HG03442 (cell line): ENCODE measurements around the gene ZNF672.
"Not testable (repeated sequence)": the region's sequence is repeated elsewhere in the genome, so short reads cannot be mapped to it uniquely, and the experiment has no call there.

Source experiments
- ATAC-seq: cut with Tn5 transposase; IDR thresholded peaks from one replicate; pipeline ENCODE4 v1.9.1; 2021; ENCODE audit warnings: mild to moderate bottlenecking, moderate library complexity; ENCODE audit not compliant: unreplicated experiment

ZNF672 gene

GRCh38 chr1:248812736-248813425 lies 25.1 kb upstream of the ZNF672 start:
- ATAC-seq = no peak

DNA sequence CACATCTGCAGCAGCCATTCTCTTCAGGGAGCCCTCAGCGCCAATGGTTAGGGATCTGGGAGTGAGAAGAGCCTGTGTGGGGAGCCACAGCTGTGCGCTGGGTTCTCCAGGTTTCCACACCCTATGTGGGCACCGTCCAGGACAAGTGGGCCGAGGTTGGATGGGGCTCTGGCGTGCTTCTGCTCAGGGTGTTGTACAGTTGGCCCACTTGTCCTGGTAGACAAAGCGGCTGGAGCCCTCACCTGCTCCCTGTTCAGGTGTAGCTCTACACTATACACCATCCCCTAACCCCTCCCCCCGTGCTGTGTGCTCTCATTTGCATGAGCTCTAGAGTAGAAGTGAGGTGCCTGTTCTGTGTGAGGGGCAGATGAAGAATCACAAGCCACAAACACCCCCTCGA lies 24.5 kb upstream of the ZNF672 start:
- ATAC-seq = no peak

- ATAC-seq = no peak
Observed at GRCh38 chr1:248814351-248814750, 23.7 kb upstream of the ZNF672 start.

GRCh38 chr1:248815407-248816034 lies 22.5 kb upstream of the ZNF672 start:
- ATAC-seq = no peak

DNA sequence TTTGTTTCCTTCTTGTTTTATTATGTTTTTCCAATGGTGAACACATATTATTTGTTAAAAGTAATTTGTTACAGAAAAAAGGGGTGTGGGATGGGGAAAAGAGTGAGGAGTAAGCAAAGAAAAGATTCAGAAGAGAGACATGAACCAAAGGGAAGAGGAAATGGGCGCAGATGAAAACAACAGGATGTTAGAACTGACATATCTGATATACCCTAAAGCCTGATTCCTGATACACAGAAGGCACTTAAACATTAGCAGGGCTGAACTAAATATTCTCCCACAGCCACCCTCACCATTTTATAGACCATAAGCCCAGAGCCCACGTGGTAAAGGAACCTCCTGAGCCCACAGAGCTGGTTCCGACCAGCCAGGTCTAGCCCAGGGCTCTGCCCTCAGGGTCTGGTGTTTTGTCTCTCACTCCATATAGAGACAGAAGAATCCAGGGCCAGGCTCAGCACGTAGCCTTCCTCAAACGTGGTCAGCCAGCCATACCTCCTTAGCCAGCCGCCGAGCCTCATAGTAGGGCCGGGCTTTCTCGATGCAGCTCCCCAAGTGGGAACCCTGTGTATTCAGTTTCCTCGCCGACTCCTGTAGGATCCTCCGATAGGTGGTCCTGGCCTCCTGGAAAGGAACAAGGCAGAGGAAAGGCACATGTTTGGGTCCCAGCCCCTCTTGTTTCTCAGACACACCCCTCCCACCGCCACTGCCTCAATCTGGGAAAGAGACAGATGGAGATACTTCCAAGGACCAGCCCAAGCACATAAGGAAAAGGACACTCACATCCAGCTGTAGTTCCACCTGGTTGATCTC lies 21.8 kb upstream of the ZNF672 start:
- no peak for ATAC-seq

- ATAC-seq = no peak
Observed at GRCh38 chr1:248817065-248817464, 21.0 kb upstream of the ZNF672 start.

GRCh38 chr1:248818505-248819374 lies 19.3 kb upstream of the ZNF672 start:
- no peak for ATAC-seq

DNA sequence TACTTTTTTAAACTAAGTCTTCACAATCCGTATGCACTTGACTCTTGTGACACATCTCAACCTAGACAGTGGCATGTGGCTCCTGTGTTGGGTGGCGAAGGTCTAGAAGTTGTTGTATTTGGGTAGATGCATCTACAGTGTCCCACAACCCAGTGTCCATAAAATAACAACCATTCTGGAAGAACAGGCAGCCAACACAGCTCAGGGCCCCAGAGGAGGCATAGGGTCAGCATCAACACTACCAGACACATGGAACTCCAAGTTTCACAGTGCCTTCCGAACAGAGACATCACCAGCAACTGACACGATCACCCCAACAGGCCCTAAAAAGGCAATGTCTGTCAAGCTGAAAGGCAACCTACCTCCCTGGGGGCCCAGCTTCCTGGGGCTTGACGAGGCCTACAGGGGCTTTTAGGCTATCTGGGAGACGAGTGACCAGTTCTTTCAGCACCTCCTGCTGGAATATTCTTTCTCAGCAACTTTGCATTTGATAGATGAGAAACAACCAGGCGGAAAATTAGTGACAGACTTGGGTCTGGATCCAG lies 17.9 kb upstream of the ZNF672 start:
- no peak for ATAC-seq

DNA sequence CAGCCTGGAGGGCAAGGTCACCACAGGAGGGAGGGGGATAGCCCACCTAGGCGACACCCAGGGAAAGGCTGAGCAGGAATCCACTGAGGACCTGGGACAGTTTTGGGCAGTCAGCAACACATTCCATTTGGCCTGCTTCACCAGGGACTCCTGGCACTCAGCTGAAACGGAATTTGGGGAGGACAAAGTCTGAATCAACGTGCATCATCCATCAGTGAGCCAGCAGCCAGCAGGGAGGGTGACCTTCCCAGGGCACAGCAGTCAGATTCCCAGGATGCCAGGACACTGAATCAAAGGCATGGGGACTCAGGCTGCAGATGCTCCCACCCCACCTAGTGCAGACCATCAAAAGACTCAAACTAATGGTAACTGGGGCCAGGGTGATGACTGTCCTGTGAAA lies 16.9 kb upstream of the ZNF672 start:
- no peak for ATAC-seq

DNA sequence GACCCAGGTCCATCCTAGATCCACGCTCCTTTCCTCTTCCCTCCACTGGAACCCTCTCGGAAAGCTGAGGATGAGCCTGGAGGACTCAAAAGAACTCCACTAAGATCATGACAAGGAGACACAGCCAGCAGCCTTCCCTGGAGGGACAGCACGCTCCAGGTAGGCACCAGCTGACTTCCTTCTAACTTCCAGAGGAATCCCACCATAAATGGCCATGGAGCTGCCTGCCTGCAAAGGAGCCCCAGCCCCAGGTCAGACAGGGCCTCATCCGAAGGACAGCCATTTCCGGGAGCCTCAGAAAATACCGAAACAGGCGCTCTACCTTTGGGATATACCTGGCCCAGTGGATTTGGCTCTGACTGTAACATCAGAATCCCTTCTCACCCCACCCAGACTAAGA lies 16.4 kb upstream of the ZNF672 start:
- no peak for ATAC-seq

DNA sequence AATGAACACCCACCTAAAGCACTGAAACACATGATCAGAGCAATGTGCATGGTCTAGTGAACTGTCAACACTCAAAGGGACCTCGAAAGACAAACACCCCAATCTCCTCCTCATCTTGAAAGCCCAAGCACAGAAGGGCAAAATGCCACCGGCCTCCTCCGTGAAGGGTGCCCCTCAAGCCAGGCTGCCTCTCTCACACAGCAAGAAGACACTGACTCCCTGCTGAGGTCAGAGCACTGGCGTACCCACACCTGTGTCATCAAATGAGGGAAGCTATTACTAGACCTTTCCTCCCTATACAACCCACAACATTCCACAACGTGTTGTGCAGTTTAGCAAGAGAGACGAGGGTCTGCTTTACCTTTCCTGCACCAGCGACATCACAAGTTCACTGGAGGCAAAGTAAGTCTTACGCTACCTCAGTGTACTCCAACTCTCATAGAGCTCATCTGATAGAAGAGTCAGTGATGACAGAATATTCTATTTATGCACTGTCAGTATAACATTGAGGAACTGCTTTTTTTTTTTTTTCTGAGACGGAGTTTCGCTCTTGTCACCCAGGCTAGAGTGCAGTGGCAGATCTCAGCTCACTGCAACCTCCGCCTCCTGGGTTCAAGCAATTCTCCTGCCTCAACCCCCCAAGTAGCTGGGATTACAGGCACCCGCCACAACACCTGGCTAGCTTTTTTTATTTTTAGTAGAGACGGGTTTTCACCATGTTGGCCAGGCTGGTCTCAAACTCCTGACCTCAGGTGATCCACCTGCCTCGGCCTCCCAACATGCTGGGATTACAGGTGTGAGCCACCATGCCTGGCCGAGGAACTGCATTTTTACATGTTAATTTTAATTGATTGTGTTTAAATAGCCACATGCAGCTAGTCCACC lies 15.6 kb upstream of the ZNF672 start:
- ATAC-seq = no peak

GRCh38 chr1:248823517-248824001 lies 14.5 kb upstream of the ZNF672 start:
- ATAC-seq = no peak

DNA sequence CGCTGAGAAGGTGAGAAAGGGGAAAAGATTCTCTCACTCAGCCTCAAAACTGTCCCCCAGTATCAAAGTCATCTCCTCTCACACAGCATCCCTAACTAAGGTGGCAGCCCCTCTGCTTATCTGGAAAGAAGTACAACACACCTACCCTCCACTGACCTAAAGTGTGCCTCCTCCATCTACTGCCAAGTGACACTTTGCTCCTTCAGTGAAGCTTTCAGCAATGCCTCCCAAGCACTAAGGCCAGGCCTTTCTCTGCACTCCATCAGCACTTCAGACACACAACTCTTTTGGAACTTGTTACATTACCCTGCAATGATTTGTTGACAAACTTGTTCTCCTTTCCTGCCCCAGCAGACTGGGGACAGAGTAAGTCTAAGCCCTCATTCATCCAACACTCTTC lies 13.7 kb upstream of the ZNF672 start:
- no peak for ATAC-seq

GRCh38 chr1:248824701-248825100 lies 13.3 kb upstream of the ZNF672 start:
- no peak for ATAC-seq

GRCh38 chr1:248825136-248825535 lies 12.9 kb upstream of the ZNF672 start:
- ATAC-seq = no peak

GRCh38 chr1:248825573-248825908 lies 12.5 kb upstream of the ZNF672 start:
- no peak for ATAC-seq

DNA sequence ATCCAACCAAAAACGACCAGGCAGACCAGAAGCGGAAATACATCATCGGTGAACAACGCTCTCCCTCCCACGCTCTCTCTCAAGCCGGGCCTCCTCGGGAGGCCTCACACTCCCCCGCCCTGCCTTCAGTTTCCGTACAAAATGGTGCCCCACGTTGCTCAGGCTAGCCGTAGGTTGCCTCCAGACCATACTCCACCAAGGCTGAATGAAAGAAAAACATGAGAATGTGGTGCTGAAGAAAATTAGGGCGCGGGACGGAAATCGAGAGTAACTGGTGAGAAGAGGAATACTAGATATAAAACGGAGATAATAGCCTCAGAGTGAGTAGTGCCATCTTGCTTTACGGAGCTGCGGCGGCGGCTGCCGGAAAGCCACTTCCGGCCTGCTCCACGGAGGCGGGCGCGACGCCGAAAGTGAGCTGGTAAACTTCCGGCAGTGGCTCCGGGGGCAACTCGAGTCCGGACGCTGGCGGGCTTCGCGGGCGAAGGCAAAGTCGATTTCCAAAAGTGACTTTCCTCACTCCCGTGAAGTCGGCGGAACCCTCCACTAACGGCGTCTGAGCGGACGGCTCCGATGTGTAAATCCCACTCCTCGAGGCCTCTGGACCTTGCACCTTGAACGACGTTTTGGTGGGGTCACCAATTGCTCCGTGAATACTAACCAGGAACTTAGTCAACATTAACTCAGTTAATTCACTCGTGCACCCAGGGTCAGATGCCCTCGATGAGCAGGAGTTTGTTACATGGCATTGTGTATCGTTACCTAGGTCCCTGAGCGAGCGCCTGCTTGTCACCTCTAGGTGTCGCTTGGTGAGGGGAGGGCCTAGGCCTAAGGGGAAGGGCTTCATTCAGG lies 11.9 kb upstream of the ZNF672 start, which contains the start of gene SH3BP5L:
TSS of gene SH3BP5L (minus strand) at position 7 of the 852 bp plus-strand sequence. CDS start 980 bp downstream, outside the sequence.
- ATAC-seq = peak; percentile 85

DNA sequence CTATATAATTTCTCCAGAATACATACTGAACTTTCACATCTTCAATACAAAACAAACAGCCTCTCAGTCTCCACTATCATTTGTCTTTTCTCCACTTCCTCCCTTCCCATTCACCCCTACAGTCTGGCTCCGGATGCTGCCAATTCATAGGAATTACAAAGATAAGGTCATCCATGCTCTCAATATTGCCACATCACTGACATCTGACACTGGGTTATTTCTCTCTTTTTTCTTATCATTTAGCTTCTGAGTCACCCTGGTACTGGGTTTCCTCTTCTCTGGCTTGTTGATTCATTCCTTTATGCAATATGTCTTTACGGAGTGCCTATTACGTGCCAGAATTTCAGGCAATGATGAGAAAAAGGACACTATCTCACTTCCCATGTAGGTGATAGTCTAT lies 9.2 kb upstream of the ZNF672 start:
- no peak for ATAC-seq

- ATAC-seq = not testable (repeated sequence)
Observed at GRCh38 chr1:248830718-248831017, 7.4 kb upstream of the ZNF672 start.
